Measurements from ENCODE around the gene KDM4D.

- TF ChIP-seq, protein P1, sequence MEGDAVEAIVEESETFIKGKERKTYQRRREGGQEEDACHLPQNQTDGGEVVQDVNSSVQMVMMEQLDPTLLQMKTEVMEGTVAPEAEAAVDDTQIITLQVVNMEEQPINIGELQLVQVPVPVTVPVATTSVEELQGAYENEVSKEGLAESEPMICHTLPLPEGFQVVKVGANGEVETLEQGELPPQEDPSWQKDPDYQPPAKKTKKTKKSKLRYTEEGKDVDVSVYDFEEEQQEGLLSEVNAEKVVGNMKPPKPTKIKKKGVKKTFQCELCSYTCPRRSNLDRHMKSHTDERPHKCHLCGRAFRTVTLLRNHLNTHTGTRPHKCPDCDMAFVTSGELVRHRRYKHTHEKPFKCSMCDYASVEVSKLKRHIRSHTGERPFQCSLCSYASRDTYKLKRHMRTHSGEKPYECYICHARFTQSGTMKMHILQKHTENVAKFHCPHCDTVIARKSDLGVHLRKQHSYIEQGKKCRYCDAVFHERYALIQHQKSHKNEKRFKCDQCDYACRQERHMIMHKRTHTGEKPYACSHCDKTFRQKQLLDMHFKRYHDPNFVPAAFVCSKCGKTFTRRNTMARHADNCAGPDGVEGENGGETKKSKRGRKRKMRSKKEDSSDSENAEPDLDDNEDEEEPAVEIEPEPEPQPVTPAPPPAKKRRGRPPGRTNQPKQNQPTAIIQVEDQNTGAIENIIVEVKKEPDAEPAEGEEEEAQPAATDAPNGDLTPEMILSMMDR (IDR thresholded peaks at IDR 0.05) = no peak
- TF ChIP-seq USF2 (CRISPR knock-in tag; IDR thresholded peaks at IDR 0.05) = no peak
- TF ChIP-seq NFYB (CRISPR knock-in tag; conservative IDR thresholded peaks at IDR 0.05; ENCODE audit: low read depth) = no peak
- no peak for TF ChIP-seq PREB (CRISPR knock-in tag; IDR thresholded peaks at IDR 0.05; ENCODE audit: borderline replicate concordance)
- TF ChIP-seq, protein P2, sequence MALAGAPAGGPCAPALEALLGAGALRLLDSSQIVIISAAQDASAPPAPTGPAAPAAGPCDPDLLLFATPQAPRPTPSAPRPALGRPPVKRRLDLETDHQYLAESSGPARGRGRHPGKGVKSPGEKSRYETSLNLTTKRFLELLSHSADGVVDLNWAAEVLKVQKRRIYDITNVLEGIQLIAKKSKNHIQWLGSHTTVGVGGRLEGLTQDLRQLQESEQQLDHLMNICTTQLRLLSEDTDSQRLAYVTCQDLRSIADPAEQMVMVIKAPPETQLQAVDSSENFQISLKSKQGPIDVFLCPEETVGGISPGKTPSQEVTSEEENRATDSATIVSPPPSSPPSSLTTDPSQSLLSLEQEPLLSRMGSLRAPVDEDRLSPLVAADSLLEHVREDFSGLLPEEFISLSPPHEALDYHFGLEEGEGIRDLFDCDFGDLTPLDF (CRISPR knock-in tag; IDR thresholded peaks at IDR 0.05) = no peak
- TF ChIP-seq ZNF121 (CRISPR knock-in tag; IDR thresholded peaks at IDR 0.05) = no peak
- TF ChIP-seq STAT6 (CRISPR knock-in tag; conservative IDR thresholded peaks at IDR 0.05; ENCODE audit: low read depth) = no peak
- TF ChIP-seq TCF7 (CRISPR knock-in tag; IDR thresholded peaks at IDR 0.05; ENCODE audit: low read depth) = no peak
- TF ChIP-seq NR2C2 (CRISPR knock-in tag; IDR thresholded peaks at IDR 0.05) = no peak
- no peak for TF ChIP-seq NFE2L1 (CRISPR knock-in tag; IDR thresholded peaks at IDR 0.05)
- TF ChIP-seq, protein P3, sequence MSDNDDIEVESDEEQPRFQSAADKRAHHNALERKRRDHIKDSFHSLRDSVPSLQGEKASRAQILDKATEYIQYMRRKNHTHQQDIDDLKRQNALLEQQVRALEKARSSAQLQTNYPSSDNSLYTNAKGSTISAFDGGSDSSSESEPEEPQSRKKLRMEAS (CRISPR knock-in tag; IDR thresholded peaks at IDR 0.05) = no peak
- TF ChIP-seq, protein P4, sequence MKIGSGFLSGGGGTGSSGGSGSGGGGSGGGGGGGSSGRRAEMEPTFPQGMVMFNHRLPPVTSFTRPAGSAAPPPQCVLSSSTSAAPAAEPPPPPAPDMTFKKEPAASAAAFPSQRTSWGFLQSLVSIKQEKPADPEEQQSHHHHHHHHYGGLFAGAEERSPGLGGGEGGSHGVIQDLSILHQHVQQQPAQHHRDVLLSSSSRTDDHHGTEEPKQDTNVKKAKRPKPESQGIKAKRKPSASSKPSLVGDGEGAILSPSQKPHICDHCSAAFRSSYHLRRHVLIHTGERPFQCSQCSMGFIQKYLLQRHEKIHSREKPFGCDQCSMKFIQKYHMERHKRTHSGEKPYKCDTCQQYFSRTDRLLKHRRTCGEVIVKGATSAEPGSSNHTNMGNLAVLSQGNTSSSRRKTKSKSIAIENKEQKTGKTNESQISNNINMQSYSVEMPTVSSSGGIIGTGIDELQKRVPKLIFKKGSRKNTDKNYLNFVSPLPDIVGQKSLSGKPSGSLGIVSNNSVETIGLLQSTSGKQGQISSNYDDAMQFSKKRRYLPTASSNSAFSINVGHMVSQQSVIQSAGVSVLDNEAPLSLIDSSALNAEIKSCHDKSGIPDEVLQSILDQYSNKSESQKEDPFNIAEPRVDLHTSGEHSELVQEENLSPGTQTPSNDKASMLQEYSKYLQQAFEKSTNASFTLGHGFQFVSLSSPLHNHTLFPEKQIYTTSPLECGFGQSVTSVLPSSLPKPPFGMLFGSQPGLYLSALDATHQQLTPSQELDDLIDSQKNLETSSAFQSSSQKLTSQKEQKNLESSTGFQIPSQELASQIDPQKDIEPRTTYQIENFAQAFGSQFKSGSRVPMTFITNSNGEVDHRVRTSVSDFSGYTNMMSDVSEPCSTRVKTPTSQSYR (CRISPR knock-in tag; IDR thresholded peaks at IDR 0.05) = no peak
These were observed 47.9 kb upstream of the KDM4D start for GRCh38 chr11:94925422-94926270.
